ENCODE data around the gene OSBPL1A. TPM values are rescaled to one million over a fixed set of nuclear protein-coding genes. Genes with fewer than 3 reads are reported as not detected.

Gene OSBPL1A
- total RNA-seq, 2 donors from 2014 or later = 57.0 to 86.7 TPM

GRCh38 chr18:24426073-24426397 is 28.4 kb upstream of the OSBPL1A start:
- Histone ChIP-seq H3K9me3 (no peaks in the 10 kb centered on the region), H3K4me3 (peak overlapping the region; percentile 60 to 80), H3K36me3 (peaks cover 3% of the 10 kb centered on the region), H3K4me1 (peaks cover 0 to 11% of the 10 kb centered on the region in 2 donors), H3K27ac (peak overlapping the region; percentile 78 to 79), H3K27me3 (no peaks in the 10 kb centered on the region)
- no peak for DNase-seq (ENCODE audit: low spot score)
- TF ChIP-seq, protein P1, sequence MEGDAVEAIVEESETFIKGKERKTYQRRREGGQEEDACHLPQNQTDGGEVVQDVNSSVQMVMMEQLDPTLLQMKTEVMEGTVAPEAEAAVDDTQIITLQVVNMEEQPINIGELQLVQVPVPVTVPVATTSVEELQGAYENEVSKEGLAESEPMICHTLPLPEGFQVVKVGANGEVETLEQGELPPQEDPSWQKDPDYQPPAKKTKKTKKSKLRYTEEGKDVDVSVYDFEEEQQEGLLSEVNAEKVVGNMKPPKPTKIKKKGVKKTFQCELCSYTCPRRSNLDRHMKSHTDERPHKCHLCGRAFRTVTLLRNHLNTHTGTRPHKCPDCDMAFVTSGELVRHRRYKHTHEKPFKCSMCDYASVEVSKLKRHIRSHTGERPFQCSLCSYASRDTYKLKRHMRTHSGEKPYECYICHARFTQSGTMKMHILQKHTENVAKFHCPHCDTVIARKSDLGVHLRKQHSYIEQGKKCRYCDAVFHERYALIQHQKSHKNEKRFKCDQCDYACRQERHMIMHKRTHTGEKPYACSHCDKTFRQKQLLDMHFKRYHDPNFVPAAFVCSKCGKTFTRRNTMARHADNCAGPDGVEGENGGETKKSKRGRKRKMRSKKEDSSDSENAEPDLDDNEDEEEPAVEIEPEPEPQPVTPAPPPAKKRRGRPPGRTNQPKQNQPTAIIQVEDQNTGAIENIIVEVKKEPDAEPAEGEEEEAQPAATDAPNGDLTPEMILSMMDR (IDR thresholded peaks at IDR 0.05) = no peak

DNA sequence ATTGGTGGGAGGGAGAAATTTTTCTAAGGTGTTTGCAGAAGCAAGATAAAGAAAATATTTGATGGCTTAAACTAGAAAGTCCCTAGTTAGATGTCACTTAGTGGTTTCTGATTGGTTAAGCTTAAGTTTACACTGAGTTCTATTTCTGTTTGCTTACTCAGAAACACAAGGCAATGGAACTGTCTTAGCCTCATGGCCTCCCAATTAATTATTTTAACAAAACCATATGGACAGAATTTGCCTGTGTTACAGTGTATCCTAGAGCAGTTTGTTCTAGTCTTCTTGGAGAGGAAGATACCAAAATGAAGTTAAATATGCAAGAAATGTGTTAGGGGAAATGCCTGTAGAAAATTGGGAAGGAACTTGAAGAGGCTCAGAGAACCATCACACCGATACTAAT is 24.2 kb upstream of the OSBPL1A start:
- TF ChIP-seq, protein P1 (IDR thresholded peaks at IDR 0.05) = no peak
- Histone ChIP-seq H3K4me3 (no peak overlapping the region), H3K4me1 (no peaks in the 10 kb centered on the region), H3K9me3 (no peaks in the 10 kb centered on the region), H3K36me3 (no peaks in the 10 kb centered on the region), H3K27me3 (no peaks in the 10 kb centered on the region), H3K27ac (no peak overlapping the region)
- DNase-seq (ENCODE audit: low spot score) = no peak

DNA sequence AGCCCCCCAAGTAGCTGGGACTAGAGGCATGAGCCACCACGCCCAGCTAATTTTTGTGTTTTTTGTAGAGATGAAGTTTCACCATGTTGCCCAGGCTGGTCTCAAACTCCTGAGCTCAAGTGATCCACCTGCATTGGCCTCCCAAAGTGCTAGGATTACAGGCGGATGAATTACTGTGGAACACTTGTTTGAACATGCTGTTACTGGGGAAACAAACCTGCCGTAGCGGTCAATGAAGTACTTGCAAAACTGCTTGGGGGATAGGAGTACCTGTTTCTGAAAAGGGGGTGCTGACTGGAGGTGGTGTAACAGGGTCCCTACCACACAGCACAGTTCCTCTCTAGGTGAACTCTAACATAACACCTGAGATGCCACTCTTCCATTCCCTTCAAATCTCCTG is 22.9 kb upstream of the OSBPL1A start:
- no peaks in the 10 kb centered on the region for H3K9me3 ChIP-seq
- H3K4me1 ChIP-seq = no peaks in the 10 kb centered on the region
- H3K4me3 ChIP-seq = no peak overlapping the region
- TF ChIP-seq, protein P1 (IDR thresholded peaks at IDR 0.05) = no peak
- H3K27me3 ChIP-seq = no peaks in the 10 kb centered on the region
- no peak for DNase-seq (ENCODE audit: low spot score)
- no peak overlapping the region for H3K27ac ChIP-seq
- no peaks in the 10 kb centered on the region for H3K36me3 ChIP-seq

GRCh38 chr18:24417480-24417879 is 19.9 kb upstream of the OSBPL1A start:
- H3K27me3 ChIP-seq = no peaks in the 10 kb centered on the region
- H3K27ac ChIP-seq = no peak overlapping the region
- no peaks in the 10 kb centered on the region for H3K9me3 ChIP-seq
- TF ChIP-seq, protein P1 (IDR thresholded peaks at IDR 0.05) = no peak
- DNase-seq (ENCODE audit: low spot score) = no peak
- H3K4me1 ChIP-seq = no peaks in the 10 kb centered on the region
- H3K36me3 ChIP-seq = no peaks in the 10 kb centered on the region
- no peak overlapping the region for H3K4me3 ChIP-seq

DNA sequence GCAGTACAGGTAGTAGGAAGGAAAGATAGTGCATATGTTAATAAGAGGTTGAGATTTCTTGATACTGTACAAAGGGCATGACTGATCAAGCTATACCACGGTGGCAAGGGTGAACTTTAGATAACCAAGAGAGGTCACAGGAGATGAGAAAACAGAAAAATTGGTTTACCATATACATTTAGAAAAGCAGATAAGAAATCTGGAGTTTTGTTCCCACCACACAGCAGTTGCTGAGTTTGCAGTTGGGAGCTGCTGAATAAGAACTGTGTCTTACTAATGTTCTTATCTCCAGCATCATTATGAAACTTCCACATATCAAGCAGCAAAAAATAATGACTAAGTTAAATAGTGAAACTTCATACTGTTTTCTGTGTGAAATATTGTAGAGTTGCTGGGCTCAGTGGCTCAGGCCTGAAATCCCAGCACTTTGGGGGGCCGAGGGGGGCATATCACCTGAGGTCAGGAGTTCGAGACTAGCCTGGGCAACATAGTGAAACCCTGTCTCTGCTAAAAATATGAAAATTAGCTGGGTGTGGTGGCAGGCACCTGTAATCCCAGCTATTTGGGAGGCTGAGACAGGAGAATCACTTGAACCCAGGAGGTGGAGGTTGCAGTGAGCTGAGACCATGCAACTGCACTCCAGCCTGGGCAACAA is 16.9 kb upstream of the OSBPL1A start:
- H3K27me3 ChIP-seq = no peaks in the 10 kb centered on the region
- TF ChIP-seq, protein P1 (IDR thresholded peaks at IDR 0.05) = no peak
- no peak overlapping the region for H3K4me3 ChIP-seq
- H3K36me3 ChIP-seq = no peaks in the 10 kb centered on the region
- H3K27ac ChIP-seq = no peak overlapping the region
- no peak for DNase-seq (ENCODE audit: low spot score)
- no peaks in the 10 kb centered on the region for H3K9me3 ChIP-seq
- no peaks in the 10 kb centered on the region for H3K4me1 ChIP-seq

GRCh38 chr18:24413148-24413547 is 15.5 kb upstream of the OSBPL1A start:
- Histone ChIP-seq H3K36me3 (no peaks in the 10 kb centered on the region), H3K4me3 (no peak overlapping the region), H3K27ac (no peak overlapping the region), H3K9me3 (no peaks in the 10 kb centered on the region), H3K27me3 (no peaks in the 10 kb centered on the region), H3K4me1 (no peaks in the 10 kb centered on the region)
- TF ChIP-seq, protein P1 (IDR thresholded peaks at IDR 0.05) = peak in 1 of 2 donors; percentile 49
- no peak for DNase-seq (ENCODE audit: low spot score)

All from right atrium auricular region (tissue), 2 donors.